Measurements from ENCODE around the gene SACM1L. TPM values are rescaled to one million over a fixed set of nuclear protein-coding genes. Genes with fewer than 3 reads are reported as not detected.

Gene SACM1L, protein sequence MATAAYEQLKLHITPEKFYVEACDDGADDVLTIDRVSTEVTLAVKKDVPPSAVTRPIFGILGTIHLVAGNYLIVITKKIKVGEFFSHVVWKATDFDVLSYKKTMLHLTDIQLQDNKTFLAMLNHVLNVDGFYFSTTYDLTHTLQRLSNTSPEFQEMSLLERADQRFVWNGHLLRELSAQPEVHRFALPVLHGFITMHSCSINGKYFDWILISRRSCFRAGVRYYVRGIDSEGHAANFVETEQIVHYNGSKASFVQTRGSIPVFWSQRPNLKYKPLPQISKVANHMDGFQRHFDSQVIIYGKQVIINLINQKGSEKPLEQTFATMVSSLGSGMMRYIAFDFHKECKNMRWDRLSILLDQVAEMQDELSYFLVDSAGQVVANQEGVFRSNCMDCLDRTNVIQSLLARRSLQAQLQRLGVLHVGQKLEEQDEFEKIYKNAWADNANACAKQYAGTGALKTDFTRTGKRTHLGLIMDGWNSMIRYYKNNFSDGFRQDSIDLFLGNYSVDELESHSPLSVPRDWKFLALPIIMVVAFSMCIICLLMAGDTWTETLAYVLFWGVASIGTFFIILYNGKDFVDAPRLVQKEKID
- total RNA-seq: 10 to 100 TPM; 12.6 to 35.3 (median 22.3) TPM
- polyA plus RNA-seq: 10 to 100 TPM; 15.1 to 25.7 TPM
- long read RNA-seq, donor 1, transcript SACM1L-201 (20 exons, 3,723 nt): major isoform, 24 of 31 reads
- long read RNA-seq, donor 1, partial matches to known transcripts: 3 of 31 reads
- long read RNA-seq, donor 1, other reads (novel, unspliced or antisense): 2 of 31 reads
- long read RNA-seq, donor 2, transcript SACM1L-201 (20 exons, 3,723 nt): major isoform, 45 of 51 reads
- long read RNA-seq, donor 2, partial matches to known transcripts: 2 of 51 reads
- long read RNA-seq, donor 2, other reads (novel, unspliced or antisense): 3 of 51 reads
- long read RNA-seq, donor 3, transcript SACM1L-201 (20 exons, 3,723 nt): major isoform, 34 of 40 reads
- long read RNA-seq, donor 3, partial matches to known transcripts: 3 of 40 reads
- long read RNA-seq, donor 3, other reads (novel, unspliced or antisense): 2 of 40 reads

DNA sequence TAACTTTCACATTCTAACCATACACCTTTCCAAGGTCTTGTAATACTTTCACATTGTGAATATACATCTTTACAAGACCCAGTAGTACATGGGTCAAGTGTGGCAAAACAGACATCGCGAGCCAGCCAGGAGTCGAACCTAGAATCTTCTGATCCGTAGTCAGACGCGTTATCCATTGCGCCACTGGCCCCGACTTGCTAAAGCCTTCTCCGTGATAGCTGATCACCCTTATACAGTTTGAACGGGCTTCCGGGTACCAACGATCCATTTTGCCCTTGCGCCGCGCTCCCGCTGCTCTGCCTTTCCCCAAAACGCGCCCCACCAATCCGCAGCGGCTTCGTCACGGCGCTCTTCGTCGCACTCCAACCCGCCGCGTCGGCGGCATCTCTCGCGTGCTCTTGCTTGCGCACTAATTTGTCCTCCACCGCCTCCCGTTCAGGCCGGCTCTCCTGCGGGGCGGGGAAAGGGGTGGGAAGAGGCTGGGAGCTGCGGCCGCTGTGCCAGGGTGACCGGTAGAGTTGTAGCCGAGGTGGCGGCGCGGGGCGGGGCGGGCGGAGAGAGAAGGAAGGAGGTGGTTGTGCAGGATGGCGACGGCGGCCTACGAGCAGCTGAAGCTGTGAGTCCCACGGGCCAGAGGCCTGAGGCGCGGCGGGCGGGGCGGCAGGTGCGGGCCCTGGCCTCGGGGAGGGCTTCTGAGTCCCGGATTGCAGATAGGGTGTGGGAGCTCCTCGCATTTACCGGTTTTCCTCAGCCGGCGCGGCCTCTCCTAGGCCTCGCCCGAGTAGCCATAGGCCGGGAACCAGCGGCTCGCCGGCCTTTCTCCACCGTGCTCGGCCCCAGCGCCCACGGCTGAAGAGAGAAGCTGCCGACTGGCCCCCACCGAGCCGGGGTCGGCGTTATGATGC, at the start of gene SACM1L:
Gene SACM1L, plus strand, starts transcription at position 515 of the 905 bp plus-strand sequence. Its CDS starts 70 bp downstream, at position 585.
- H3K27ac ChIP-seq: peak within 1 kb of the TSS; percentile 87 to 97 (median 94)
- H3K4me1 ChIP-seq: peaks cover 12 to 58% (median 40%) of the 10 kb centered on the region in 12 donors
- H3K27me3 ChIP-seq: no peaks in the 10 kb centered on the region
- TF ChIP-seq, protein P1, sequence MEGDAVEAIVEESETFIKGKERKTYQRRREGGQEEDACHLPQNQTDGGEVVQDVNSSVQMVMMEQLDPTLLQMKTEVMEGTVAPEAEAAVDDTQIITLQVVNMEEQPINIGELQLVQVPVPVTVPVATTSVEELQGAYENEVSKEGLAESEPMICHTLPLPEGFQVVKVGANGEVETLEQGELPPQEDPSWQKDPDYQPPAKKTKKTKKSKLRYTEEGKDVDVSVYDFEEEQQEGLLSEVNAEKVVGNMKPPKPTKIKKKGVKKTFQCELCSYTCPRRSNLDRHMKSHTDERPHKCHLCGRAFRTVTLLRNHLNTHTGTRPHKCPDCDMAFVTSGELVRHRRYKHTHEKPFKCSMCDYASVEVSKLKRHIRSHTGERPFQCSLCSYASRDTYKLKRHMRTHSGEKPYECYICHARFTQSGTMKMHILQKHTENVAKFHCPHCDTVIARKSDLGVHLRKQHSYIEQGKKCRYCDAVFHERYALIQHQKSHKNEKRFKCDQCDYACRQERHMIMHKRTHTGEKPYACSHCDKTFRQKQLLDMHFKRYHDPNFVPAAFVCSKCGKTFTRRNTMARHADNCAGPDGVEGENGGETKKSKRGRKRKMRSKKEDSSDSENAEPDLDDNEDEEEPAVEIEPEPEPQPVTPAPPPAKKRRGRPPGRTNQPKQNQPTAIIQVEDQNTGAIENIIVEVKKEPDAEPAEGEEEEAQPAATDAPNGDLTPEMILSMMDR (IDR thresholded peaks at IDR 0.05): peak in 1 of 12 donors; percentile 5
- TF ChIP-seq POLR2A (IDR thresholded peaks at IDR 0.05): peak in 1 of 2 donors; percentile 79
- peaks cover 0 to 17% (median 9%) of the 10 kb centered on the region in 9 donors for H3K36me3 ChIP-seq
- intact Hi-C loops (cut with DNase I): no loop called here
- H3K9me3 ChIP-seq: no peaks in the 10 kb centered on the region
- H3K4me3 ChIP-seq: peak within 1 kb of the TSS; percentile 35 to 97 (median 92)
- ATAC-seq (peak; percentile 96 to 98 (median 98)), DNase-seq (peak; percentile 98 to 99 (median 98))
- 0 to 1% (median 1%) methylated on average over 63 to 81 of the region's 81 CpGs for WGBS, 4 donors

DNA sequence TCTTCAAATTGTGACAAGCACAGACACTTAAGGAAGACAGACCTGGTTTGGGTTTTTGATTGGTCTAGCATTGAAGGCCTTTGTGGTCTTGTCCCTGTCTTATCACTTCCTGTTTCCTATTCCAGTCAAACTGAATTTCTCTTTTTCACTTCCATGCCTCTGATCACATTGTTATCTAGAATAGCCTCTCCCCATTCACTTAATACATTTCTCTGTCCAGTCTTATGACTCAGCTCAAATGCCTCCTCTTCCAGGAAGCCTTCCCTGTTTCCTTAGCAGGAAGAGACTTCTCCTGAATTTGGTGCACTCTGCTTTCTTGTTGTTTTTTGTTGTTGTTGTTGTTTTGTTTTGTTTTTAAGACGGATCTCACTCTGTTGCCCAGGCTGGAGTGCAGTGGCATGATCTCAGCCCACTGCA, 49.1 kb upstream of the SACM1L start:
- Histone ChIP-seq H3K9me3 (no peaks in the 10 kb centered on the region), H3K4me3 (no peak overlapping the region), H3K36me3 (peaks cover 0 to 28% (median 15%) of the 10 kb centered on the region in 9 donors), H3K27ac (peak overlapping the region in 1 of 12 donors; percentile 43), H3K4me1 (peaks cover 0 to 57% (median 19%) of the 10 kb centered on the region in 12 donors), H3K27me3 (no peaks in the 10 kb centered on the region)
- ATAC-seq (no peak), DNase-seq (no peak)
- intact Hi-C loops (cut with DNase I): loop anchor here in 1 of 10 donors (5.0 kb wide), 1 partner anchor 43 kb away; no protein-coding TSS in a partner anchor
- WGBS, 4 donors: 88 to 100% (median 97%) methylated on average over 1 of the region's 1 CpG
- TF ChIP-seq, protein P1 (IDR thresholded peaks at IDR 0.05): no peak
- TF ChIP-seq POLR2A (IDR thresholded peaks at IDR 0.05): no peak

DNA sequence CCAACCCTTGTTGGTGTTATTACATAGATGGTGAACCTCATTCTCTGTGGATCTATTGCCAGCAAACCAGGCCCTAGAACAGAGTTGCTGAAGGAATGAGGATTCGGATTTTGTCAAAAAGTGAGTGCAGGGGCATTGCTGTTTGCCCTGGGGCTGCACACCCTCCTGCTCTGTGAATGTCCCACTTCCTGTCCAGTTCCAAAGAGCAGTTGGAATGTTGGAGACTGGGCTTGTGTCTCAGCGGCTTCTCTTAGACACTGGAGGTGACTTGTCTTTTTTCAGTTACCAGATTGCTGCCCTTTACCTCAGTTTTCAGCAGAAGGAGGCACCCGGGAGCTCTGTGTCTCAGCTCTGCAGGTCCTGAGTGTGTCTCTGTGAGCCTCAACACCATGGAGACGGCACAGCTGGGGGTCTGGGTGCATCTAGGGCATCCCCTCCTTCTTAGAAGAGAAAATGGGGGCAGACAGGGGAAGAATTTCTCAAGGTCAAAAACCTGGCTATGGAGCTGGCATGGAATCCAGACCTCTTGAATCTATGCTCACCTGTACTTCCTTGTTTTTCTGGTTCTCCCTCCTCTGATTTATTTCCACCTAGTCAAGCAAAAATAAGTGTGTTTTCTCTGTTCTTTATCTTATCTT, 48.4 kb upstream of the SACM1L start:
- no peak overlapping the region for H3K4me3 ChIP-seq
- TF ChIP-seq, protein P1 (IDR thresholded peaks at IDR 0.05): no peak
- TF ChIP-seq POLR2A (IDR thresholded peaks at IDR 0.05): no peak
- H3K27ac ChIP-seq: no peak overlapping the region
- no peak for ATAC-seq
- H3K36me3 ChIP-seq: peaks cover 0 to 29% (median 15%) of the 10 kb centered on the region in 9 donors
- H3K9me3 ChIP-seq: no peaks in the 10 kb centered on the region
- intact Hi-C loops (cut with DNase I): loop anchor here in 1 of 10 donors (5.0 kb wide), 1 partner anchor 44 kb away; no protein-coding TSS in a partner anchor
- peaks cover 0 to 64% (median 22%) of the 10 kb centered on the region in 12 donors for H3K4me1 ChIP-seq
- no peak for DNase-seq
- H3K27me3 ChIP-seq: no peaks in the 10 kb centered on the region
- WGBS, 4 donors: 82 to 91% (median 89%) methylated on average over 4 of the region's 4 CpGs

Measured in heart left ventricle (tissue), 16 donors.